Osteoblast (primary cell): ENCODE measurements around the gene PTPRH. TPM values are rescaled to one million over a fixed set of nuclear protein-coding genes. Genes with fewer than 3 reads are reported as not detected.
A peak's percentile ranks its signal among the peaks of the same experiment; 100 is the strongest.

Experiments
- DNase-seq: peaks from one replicate; pipeline ENCODE4 v3.0.0; 2011; ENCODE audit warnings: low spot score, mixed read lengths; ENCODE audit not compliant: insufficient read length; ENCODE audit errors: missing footprints
- H2AFZ ChIP-seq: 2 replicates; pipeline ENCODE4 v1.6.0; 2011; ENCODE audit warnings: mild to moderate bottlenecking, low read length
- H3K27ac ChIP-seq: 2 replicates; pipeline ENCODE4 v1.5.1; 2011; ENCODE audit warnings: mild to moderate bottlenecking, low read depth, low read length, moderate library complexity
- H3K27me3 ChIP-seq: 2 replicates; pipeline ENCODE4 v1.6.0; 2012; ENCODE audit warnings: mild to moderate bottlenecking, control low read depth, inconsistent platforms, low read length, moderate library complexity; ENCODE audit not compliant: insufficient read depth
- H3K36me3 ChIP-seq: 2 replicates; pipeline ENCODE4 v1.5.1; 2011; ENCODE audit warnings: mild to moderate bottlenecking, low read length, control low read depth, moderate library complexity; ENCODE audit not compliant: insufficient read depth
- H3K4me1 ChIP-seq: 2 replicates; pipeline ENCODE4 v1.5.1; 2011; ENCODE audit warnings: mild to moderate bottlenecking, low read length, control low read depth, moderate library complexity; ENCODE audit not compliant: insufficient read depth
- H3K4me2 ChIP-seq: 2 replicates; pipeline ENCODE4 v1.6.0; 2011; ENCODE audit warnings: mild to moderate bottlenecking, low read length; ENCODE audit not compliant: insufficient read depth
- H3K4me3 ChIP-seq: fragments of 200-600 bp; sonication (generic); 3 replicates; pipeline ENCODE4 v1.5.1; 2012; ENCODE audit warnings: mild to moderate bottlenecking, low read length, inconsistent platforms; ENCODE audit not compliant: insufficient read depth
- H3K79me2 ChIP-seq: 2 replicates; pipeline ENCODE4 v1.6.0; 2012; ENCODE audit warnings: mild to moderate bottlenecking, low read length, control low read depth, inconsistent platforms; ENCODE audit not compliant: insufficient read depth
- H3K9me3 ChIP-seq: 2 replicates; pipeline ENCODE4 v1.5.1; 2011; ENCODE audit warnings: low read depth, low read length, control low read depth
- H4K20me1 ChIP-seq: 2 replicates; pipeline ENCODE4 v1.6.0; 2012; ENCODE audit warnings: mild to moderate bottlenecking, low read length, control low read depth; ENCODE audit not compliant: insufficient read depth
- CTCF ChIP-seq: IDR thresholded peaks from 2 replicates; pipeline ENCODE4 v1.5.1; 2011; ENCODE audit warnings: mild to moderate bottlenecking, low read depth, low read length, moderate library complexity; ENCODE audit errors: extremely low read depth
- total RNA-seq: library from RNA; depleted of rRNA; stranded (reverse); fragments of >200 nt; gene quantifications from 2 replicates; pipeline ENCODE4 v1.2.3, GENCODE V29; 2012

Gene PTPRH
- total RNA-seq, 1 donor, result 1.1 TPM

- TF ChIP-seq CTCF, result no peak
- peaks cover 18% of the 10 kb centered on the region for H4K20me1 ChIP-seq
- H3K9me3 ChIP-seq, result no peaks in the 10 kb centered on the region
- DNase-seq, result peak; percentile 43
- H3K27ac ChIP-seq, result no peak overlapping the region
- H3K4me3 ChIP-seq, result no peak overlapping the region
- peaks cover 48% of the 10 kb centered on the region for H3K36me3 ChIP-seq
- H3K79me2 ChIP-seq, result no peaks in the 10 kb centered on the region
- H3K4me2 ChIP-seq, result no peak overlapping the region
- no peaks in the 10 kb centered on the region for H3K27me3 ChIP-seq
- H3K4me1 ChIP-seq, result no peaks in the 10 kb centered on the region
- no peak overlapping the region for H2AFZ ChIP-seq
Observed at GRCh38 chr19:55232286-55232602, 22.9 kb upstream of the PTPRH start.

- Histone ChIP-seq H3K9me3 (no peaks in the 10 kb centered on the region), H3K27ac (no peak overlapping the region), H3K27me3 (no peaks in the 10 kb centered on the region), H3K4me2 (no peak overlapping the region), H3K36me3 (peaks cover 48% of the 10 kb centered on the region), H4K20me1 (peaks cover 22% of the 10 kb centered on the region), H3K4me1 (no peaks in the 10 kb centered on the region), H2AFZ (no peak overlapping the region), H3K4me3 (no peak overlapping the region), H3K79me2 (no peaks in the 10 kb centered on the region)
- DNase-seq, result peak; percentile 85
- no peak for TF ChIP-seq CTCF
Observed at GRCh38 chr19:55231391-55232285, 22.3 kb upstream of the PTPRH start.

- DNase-seq, result peak; percentile 36
- no peak overlapping the region for H3K4me3 ChIP-seq
- H4K20me1 ChIP-seq, result peaks cover 24% of the 10 kb centered on the region
- no peak overlapping the region for H2AFZ ChIP-seq
- no peaks in the 10 kb centered on the region for H3K4me1 ChIP-seq
- no peaks in the 10 kb centered on the region for H3K9me3 ChIP-seq
- H3K79me2 ChIP-seq, result no peaks in the 10 kb centered on the region
- TF ChIP-seq CTCF, result no peak
- no peak overlapping the region for H3K27ac ChIP-seq
- H3K36me3 ChIP-seq, result peaks cover 43% of the 10 kb centered on the region
- no peaks in the 10 kb centered on the region for H3K27me3 ChIP-seq
- H3K4me2 ChIP-seq, result no peak overlapping the region
Observed at GRCh38 chr19:55230780-55231179, 21.5 kb upstream of the PTPRH start.

GRCh38 chr19:55230329-55230728, 21.0 kb upstream of the PTPRH start:
- Histone ChIP-seq H3K27me3 (no peaks in the 10 kb centered on the region), H3K36me3 (peaks cover 43% of the 10 kb centered on the region), H3K27ac (no peak overlapping the region)

More at GRCh38 chr19:55230329-55230728, 21.0 kb upstream of the PTPRH start:
- DNase-seq, result no peak
- Histone ChIP-seq H4K20me1 (peaks cover 27% of the 10 kb centered on the region), H3K4me2 (no peak overlapping the region), H2AFZ (no peak overlapping the region), H3K9me3 (no peaks in the 10 kb centered on the region), H3K4me1 (no peaks in the 10 kb centered on the region), H3K79me2 (no peaks in the 10 kb centered on the region), H3K4me3 (no peak overlapping the region)
- no peak for TF ChIP-seq CTCF
